ENCODE data around the gene C16orf46.
"Not testable (repeated sequence)": the region's sequence is repeated elsewhere in the genome, so short reads cannot be mapped to it uniquely, and the experiment has no call there.

C16orf46 gene, protein sequence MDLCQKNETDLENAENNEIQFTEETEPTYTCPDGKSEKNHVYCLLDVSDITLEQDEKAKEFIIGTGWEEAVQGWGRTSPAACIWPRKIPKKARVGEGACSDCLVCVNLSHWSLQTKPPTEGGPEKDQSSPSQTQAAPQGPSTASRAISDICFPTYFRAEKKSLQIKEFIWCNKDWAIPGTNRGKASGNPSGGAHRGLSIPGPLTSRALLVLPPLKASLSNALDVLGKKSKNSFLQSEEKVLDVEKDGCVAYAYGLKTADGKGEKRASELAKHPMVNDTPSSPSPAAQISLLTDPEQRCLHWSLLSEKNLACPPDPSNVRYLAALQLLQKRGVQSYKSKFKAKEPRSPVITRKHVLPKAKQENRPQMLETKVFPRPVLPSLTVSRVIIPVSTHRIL

GRCh38 chr16:81077076-81077940 lies at the start of gene C16orf46:
C16orf46 (minus strand) TSS chr16:81077238; CDS start chr16:81063955, 13,283 bp downstream.
- Mint-ChIP-seq H3K4me3 (no peak within 1 kb of the TSS), H3K36me3 (ENCODE audit: low read depth) (no peaks in the 10 kb centered on the region), H3K27ac (no peak within 1 kb of the TSS), H3K27me3 (no peaks in the 10 kb centered on the region), H3K9me3 (no peaks in the 10 kb centered on the region), H3K4me1 (ENCODE audit: low read depth) (peaks cover 5% of the 10 kb centered on the region)
- intact Hi-C loops (cut with micrococcal nuclease): loop anchor here (1.0 to 2.0 kb wide), 4 partner anchors 19 to 237 kb away; partner anchors contain the start of genes CENPN, GAN and GCSH

- no peaks in the 10 kb centered on the region for H3K9me3 Mint-ChIP-seq
- intact Hi-C loops (cut with micrococcal nuclease): no loop called here
- no peak overlapping the region for H3K27ac Mint-ChIP-seq
- H3K4me1 Mint-ChIP-seq (ENCODE audit: low read depth): no peaks in the 10 kb centered on the region
- H3K4me3 Mint-ChIP-seq: no peak overlapping the region
- H3K36me3 Mint-ChIP-seq (ENCODE audit: low read depth): no peaks in the 10 kb centered on the region
- peaks cover 1% of the 10 kb centered on the region for H3K27me3 Mint-ChIP-seq
These were observed 46.2 kb upstream of the C16orf46 start for GRCh38 chr16:81123092-81123852.

GRCh38 chr16:81121474-81121990 lies 44.5 kb upstream of the C16orf46 start:
- Mint-ChIP-seq H3K4me1 (ENCODE audit: low read depth) (no peaks in the 10 kb centered on the region), H3K27me3 (peaks cover 1% of the 10 kb centered on the region), H3K9me3 (no peaks in the 10 kb centered on the region)

GRCh38 chr16:81117436-81117835 lies 40.4 kb upstream of the C16orf46 start:
- Mint-ChIP-seq H3K9me3 (no peaks in the 10 kb centered on the region), H3K27me3 (peaks cover 5% of the 10 kb centered on the region), H3K4me1 (ENCODE audit: low read depth) (no peaks in the 10 kb centered on the region), H3K36me3 (ENCODE audit: low read depth) (no peaks in the 10 kb centered on the region), H3K4me3 (no peak overlapping the region), H3K27ac (no peak overlapping the region)
- intact Hi-C loops (cut with micrococcal nuclease): no loop called here

More at GRCh38 chr16:81121474-81121990, 44.5 kb upstream of the C16orf46 start:
- intact Hi-C loops (cut with micrococcal nuclease): no loop called here
- Mint-ChIP-seq H3K27ac (no peak overlapping the region), H3K36me3 (ENCODE audit: low read depth) (no peaks in the 10 kb centered on the region), H3K4me3 (no peak overlapping the region)

DNA sequence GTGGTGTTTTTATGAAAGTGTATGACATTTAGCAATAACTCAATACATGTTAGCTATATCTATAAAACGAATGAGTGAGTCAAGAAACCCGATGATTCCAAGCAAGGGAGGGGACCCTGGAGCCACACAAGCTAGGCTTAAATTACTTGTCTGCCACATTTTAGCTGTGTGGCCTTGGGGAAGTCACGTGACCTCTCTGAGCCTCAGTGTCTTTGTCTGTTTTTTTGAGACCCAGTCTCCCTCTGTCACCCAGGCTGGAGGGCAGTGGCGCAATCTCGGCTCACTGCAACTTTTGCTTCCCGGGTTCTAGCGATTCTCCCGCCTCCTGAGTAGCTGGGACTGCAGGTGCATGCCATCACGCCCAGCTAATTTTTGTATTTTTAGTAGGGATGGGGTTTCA lies 39.2 kb upstream of the C16orf46 start:
- H3K27ac Mint-ChIP-seq: no peak overlapping the region
- no peaks in the 10 kb centered on the region for H3K9me3 Mint-ChIP-seq
- no peaks in the 10 kb centered on the region for H3K36me3 Mint-ChIP-seq (ENCODE audit: low read depth)
- no peaks in the 10 kb centered on the region for H3K4me1 Mint-ChIP-seq (ENCODE audit: low read depth)
- peaks cover 5% of the 10 kb centered on the region for H3K27me3 Mint-ChIP-seq
- intact Hi-C loops (cut with micrococcal nuclease): no loop called here
- H3K4me3 Mint-ChIP-seq: no peak overlapping the region

DNA sequence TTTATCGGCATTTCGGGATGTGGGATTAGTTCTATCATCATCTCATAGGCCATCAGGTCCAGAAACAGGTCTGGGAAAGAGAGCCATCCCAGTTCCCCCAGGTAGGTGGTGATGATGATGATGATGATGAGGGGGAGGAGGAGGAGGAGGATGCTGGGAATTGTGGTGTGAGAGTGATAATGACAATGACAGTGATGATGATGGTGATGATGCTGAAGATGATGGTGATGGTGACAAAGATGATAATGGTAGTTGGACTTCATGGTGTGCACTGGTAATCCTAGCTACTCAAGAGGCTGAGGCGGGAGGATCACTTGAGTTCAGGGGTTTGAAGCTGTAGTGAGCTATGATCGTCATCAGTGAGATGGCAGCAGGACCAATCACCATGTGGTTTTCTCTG lies 35.4 kb upstream of the C16orf46 start:
- H3K4me3 Mint-ChIP-seq: no peak overlapping the region
- intact Hi-C loops (cut with micrococcal nuclease): no loop called here
- H3K27me3 Mint-ChIP-seq: peaks cover 5% of the 10 kb centered on the region
- no peaks in the 10 kb centered on the region for H3K36me3 Mint-ChIP-seq (ENCODE audit: low read depth)
- H3K4me1 Mint-ChIP-seq (ENCODE audit: low read depth): no peaks in the 10 kb centered on the region
- no peak overlapping the region for H3K27ac Mint-ChIP-seq
- no peaks in the 10 kb centered on the region for H3K9me3 Mint-ChIP-seq

- H3K27me3 Mint-ChIP-seq; H3K36me3 Mint-ChIP-seq (ENCODE audit: low read depth); H3K27ac Mint-ChIP-seq; H3K9me3 Mint-ChIP-seq; H3K4me1 Mint-ChIP-seq (ENCODE audit: low read depth); H3K4me3 Mint-ChIP-seq; intact Hi-C loops (cut with micrococcal nuclease): not testable (repeated sequence)
These were observed 32.2 kb upstream of the C16orf46 start for GRCh38 chr16:81109274-81109673.

DNA sequence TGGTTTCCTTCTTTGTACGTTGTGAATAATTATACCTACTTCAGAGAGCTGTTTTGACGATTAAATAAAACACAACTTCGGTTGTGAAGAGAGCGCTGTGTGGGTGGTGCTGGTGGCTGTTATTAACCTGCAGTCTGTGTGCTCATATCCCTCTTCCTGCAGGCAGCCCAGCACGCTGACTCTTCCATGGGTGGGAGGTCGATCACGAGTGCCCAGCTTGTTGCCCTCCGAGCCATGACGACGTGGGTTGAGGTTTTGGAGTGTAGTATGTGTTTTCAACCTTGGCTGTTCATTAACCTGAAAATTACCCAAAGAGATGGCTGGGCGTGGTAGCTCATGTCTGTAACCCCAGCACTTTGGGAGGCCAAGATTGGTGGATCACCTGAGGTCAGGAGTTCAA lies 30.5 kb upstream of the C16orf46 start:
- H3K27me3 Mint-ChIP-seq: peaks cover 4% of the 10 kb centered on the region
- H3K27ac Mint-ChIP-seq: no peak overlapping the region
- H3K36me3 Mint-ChIP-seq (ENCODE audit: low read depth): no peaks in the 10 kb centered on the region
- H3K9me3 Mint-ChIP-seq: no peaks in the 10 kb centered on the region
- intact Hi-C loops (cut with micrococcal nuclease): no loop called here
- no peaks in the 10 kb centered on the region for H3K4me1 Mint-ChIP-seq (ENCODE audit: low read depth)
- no peak overlapping the region for H3K4me3 Mint-ChIP-seq

GRCh38 chr16:81106826-81107503 lies 29.9 kb upstream of the C16orf46 start:
- no peak overlapping the region for H3K4me3 Mint-ChIP-seq
- no peaks in the 10 kb centered on the region for H3K9me3 Mint-ChIP-seq
- no peak overlapping the region for H3K27ac Mint-ChIP-seq
- peaks cover 4% of the 10 kb centered on the region for H3K27me3 Mint-ChIP-seq
- no peaks in the 10 kb centered on the region for H3K4me1 Mint-ChIP-seq (ENCODE audit: low read depth)
- intact Hi-C loops (cut with micrococcal nuclease): no loop called here
- no peaks in the 10 kb centered on the region for H3K36me3 Mint-ChIP-seq (ENCODE audit: low read depth)

GRCh38 chr16:81105946-81106345 lies 28.9 kb upstream of the C16orf46 start:
- Mint-ChIP-seq H3K36me3 (ENCODE audit: low read depth) (no peaks in the 10 kb centered on the region), H3K4me3 (no peak overlapping the region), H3K9me3 (no peaks in the 10 kb centered on the region), H3K27ac (no peak overlapping the region), H3K27me3 (peaks cover 4% of the 10 kb centered on the region), H3K4me1 (ENCODE audit: low read depth) (no peaks in the 10 kb centered on the region)
- intact Hi-C loops (cut with micrococcal nuclease): no loop called here

DNA sequence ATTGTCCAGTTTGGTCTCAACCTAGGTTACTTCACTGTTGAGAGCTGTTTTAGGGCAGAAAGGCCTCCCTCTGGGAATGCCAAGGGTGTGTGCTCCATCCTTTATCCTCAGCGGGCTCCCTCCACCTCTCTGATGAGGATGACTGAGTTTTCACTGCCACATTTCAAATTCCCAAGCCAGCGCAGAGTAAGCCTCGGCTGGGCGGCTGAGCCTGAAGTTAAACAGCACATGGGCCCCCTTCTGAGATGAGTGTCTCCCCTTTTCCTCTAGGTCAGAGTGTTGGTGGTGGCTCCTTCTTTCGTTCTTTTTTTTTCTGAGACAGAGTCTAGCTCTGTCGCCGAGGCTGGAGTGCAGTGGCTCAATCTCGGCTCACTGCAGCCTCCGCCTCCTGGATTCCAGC lies 24.7 kb upstream of the C16orf46 start:
- no peak overlapping the region for H3K4me3 Mint-ChIP-seq
- peaks cover 1% of the 10 kb centered on the region for H3K4me1 Mint-ChIP-seq (ENCODE audit: low read depth)
- no peaks in the 10 kb centered on the region for H3K27me3 Mint-ChIP-seq
- H3K36me3 Mint-ChIP-seq (ENCODE audit: low read depth): no peaks in the 10 kb centered on the region
- no peaks in the 10 kb centered on the region for H3K9me3 Mint-ChIP-seq
- no peak overlapping the region for H3K27ac Mint-ChIP-seq
- intact Hi-C loops (cut with micrococcal nuclease): no loop called here

- Mint-ChIP-seq H3K27me3 (peaks cover 4% of the 10 kb centered on the region), H3K9me3 (no peaks in the 10 kb centered on the region), H3K4me3 (no peak overlapping the region), H3K4me1 (ENCODE audit: low read depth) (peaks cover 12% of the 10 kb centered on the region), H3K36me3 (ENCODE audit: low read depth) (no peaks in the 10 kb centered on the region), H3K27ac (no peak overlapping the region)
- intact Hi-C loops (cut with micrococcal nuclease): no loop called here
These were observed 22.9 kb upstream of the C16orf46 start for GRCh38 chr16:81099958-81100357.

DNA sequence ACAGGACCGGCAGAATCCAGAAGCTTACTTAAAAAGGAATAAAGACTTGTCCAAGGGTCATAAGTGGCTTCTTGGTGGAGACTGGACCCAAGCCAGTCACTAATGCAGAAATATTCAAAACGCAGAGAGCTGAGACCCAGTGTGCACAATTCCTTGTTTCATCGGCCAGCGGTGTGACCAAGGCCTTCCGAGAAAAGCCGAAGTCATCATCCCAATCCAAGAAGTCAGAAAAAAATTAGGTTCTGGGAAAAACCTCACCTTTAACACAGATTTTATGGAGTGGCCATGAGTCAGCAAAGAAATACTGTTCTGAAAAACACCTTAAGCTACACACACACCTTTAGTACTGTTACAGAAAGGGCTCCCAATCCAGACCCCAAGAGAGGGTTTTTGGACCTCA lies 20.2 kb upstream of the C16orf46 start:
- H3K27ac Mint-ChIP-seq: no peak overlapping the region
- H3K4me3 Mint-ChIP-seq: no peak overlapping the region
- intact Hi-C loops (cut with micrococcal nuclease): loop anchor here (2.0 kb wide), 1 partner anchor 90 kb away; the partner anchor contains the start of genes CENPN and CMC2
- H3K4me1 Mint-ChIP-seq (ENCODE audit: low read depth): peaks cover 12% of the 10 kb centered on the region
- H3K36me3 Mint-ChIP-seq (ENCODE audit: low read depth): no peaks in the 10 kb centered on the region
- H3K27me3 Mint-ChIP-seq: peaks cover 8% of the 10 kb centered on the region
- H3K9me3 Mint-ChIP-seq: no peaks in the 10 kb centered on the region

Data from dendritic cell treated with granulocyte-macrophage colony-stimulating factor and Interleukin-4, amounts not matched to agents 40 ng/mL and 50 ng/mL, for 4 days (primary cell).